ENCODE results near the gene DYNC1I1. TPM values are rescaled to one million over a fixed set of nuclear protein-coding genes. Genes with fewer than 3 reads are reported as not detected.

Gene DYNC1I1
- total and polyA plus RNA-seq, 2 experiments from 2014 or later = 0.53 to 1.4 TPM

- Histone ChIP-seq H3K9me2 (ENCODE audit: insufficient read depth) (no peaks in the 10 kb centered on the region), H3K9ac (no peak overlapping the region), H3K36me3 (ENCODE audit: low read depth) (no peaks in the 10 kb centered on the region), H3K4me2 (ENCODE audit: unreplicated experiment) (no peak overlapping the region), H4K20me1 (ENCODE audit: insufficient read depth) (no peaks in the 10 kb centered on the region), H3K27ac (no peak overlapping the region), H3K27me3 (replicated peaks; ENCODE audit: insufficient read depth) (no peaks in the 10 kb centered on the region), H3F3A (ENCODE audit: insufficient read depth) (no peaks in the 10 kb centered on the region), H3K9me3 (ENCODE audit: low read depth) (no peaks in the 10 kb centered on the region), H3K4me1 (ENCODE audit: insufficient read depth) (no peaks in the 10 kb centered on the region), H2AFZ (no peak overlapping the region), H3K79me2 (ENCODE audit: insufficient read depth) (no peaks in the 10 kb centered on the region), H3K4me3 (no peak overlapping the region)
- TF ChIP-seq EZH2 (IDR thresholded peaks at IDR 0.05; ENCODE audit: insufficient read depth, poor library complexity, severe bottlenecking) (no peak), EZH2phosphoT487 (IDR thresholded peaks at IDR 0.05; ENCODE audit: insufficient read depth, low read depth) (no peak)
- DNase-seq = no peak
- 35% methylated on average over 3 of the region's 3 CpGs for WGBS, 2 experiments (ENCODE audit: low coverage in 1 of 2, low lambda C conversion rate in 2 of 2, missing lambda C conversion rate in 2 of 2)
- in situ Hi-C loops (cut with MboI) = no loop called here
These were observed 185.2 kb downstream of the DYNC1I1 start for GRCh38 chr7:95957510-95957909.

- no peaks in the 10 kb centered on the region for H3K36me3 ChIP-seq (ENCODE audit: low read depth)
- no peak overlapping the region for H3K9ac ChIP-seq
- WGBS, 2 experiments (ENCODE audit: low coverage in 1 of 2, low lambda C conversion rate in 2 of 2, missing lambda C conversion rate in 2 of 2) = 46 to 51% methylated on average over 5 of the region's 5 CpGs
These were observed 188.4 kb downstream of the DYNC1I1 start for GRCh38 chr7:95960706-95961244.

GRCh38 chr7:95963446-95963990 lies 191.2 kb downstream of the DYNC1I1 start:
- H3K9me3 ChIP-seq (ENCODE audit: low read depth) = no peaks in the 10 kb centered on the region
- no peak overlapping the region for H3K4me2 ChIP-seq (ENCODE audit: unreplicated experiment)
- 3 to 10% methylated on average over 1 of the region's 1 CpG for WGBS, 2 experiments (ENCODE audit: low coverage in 1 of 2, low lambda C conversion rate in 2 of 2, missing lambda C conversion rate in 2 of 2)
- in situ Hi-C loops (cut with MboI) = no loop called here
- H3K27ac ChIP-seq = no peak overlapping the region
- H3K79me2 ChIP-seq (ENCODE audit: insufficient read depth) = no peaks in the 10 kb centered on the region
- TF ChIP-seq EZH2 (IDR thresholded peaks at IDR 0.05; ENCODE audit: insufficient read depth, poor library complexity, severe bottlenecking) (no peak), EZH2phosphoT487 (IDR thresholded peaks at IDR 0.05; ENCODE audit: insufficient read depth, low read depth) (no peak)
- no peaks in the 10 kb centered on the region for H3K9me2 ChIP-seq (ENCODE audit: insufficient read depth)
- H3K36me3 ChIP-seq (ENCODE audit: low read depth) = no peaks in the 10 kb centered on the region
- no peak overlapping the region for H3K4me3 ChIP-seq
- H3K9ac ChIP-seq = no peak overlapping the region
- H3F3A ChIP-seq (ENCODE audit: insufficient read depth) = no peaks in the 10 kb centered on the region
- H4K20me1 ChIP-seq (ENCODE audit: insufficient read depth) = no peaks in the 10 kb centered on the region
- H3K27me3 ChIP-seq (replicated peaks; ENCODE audit: insufficient read depth) = no peaks in the 10 kb centered on the region
- DNase-seq = no peak
- no peak overlapping the region for H2AFZ ChIP-seq
- H3K4me1 ChIP-seq (ENCODE audit: insufficient read depth) = no peaks in the 10 kb centered on the region

More at GRCh38 chr7:95960706-95961244, 188.4 kb downstream of the DYNC1I1 start:
- in situ Hi-C loops (cut with MboI) = no loop called here
- TF ChIP-seq EZH2phosphoT487 (IDR thresholded peaks at IDR 0.05; ENCODE audit: insufficient read depth, low read depth) (no peak), EZH2 (IDR thresholded peaks at IDR 0.05; ENCODE audit: insufficient read depth, poor library complexity, severe bottlenecking) (no peak)
- Histone ChIP-seq H3K27me3 (replicated peaks; ENCODE audit: insufficient read depth) (no peaks in the 10 kb centered on the region), H3K4me2 (ENCODE audit: unreplicated experiment) (no peak overlapping the region), H3K4me1 (ENCODE audit: insufficient read depth) (no peaks in the 10 kb centered on the region), H2AFZ (no peak overlapping the region), H3F3A (ENCODE audit: insufficient read depth) (no peaks in the 10 kb centered on the region), H3K4me3 (no peak overlapping the region), H3K9me2 (ENCODE audit: insufficient read depth) (no peaks in the 10 kb centered on the region), H3K79me2 (ENCODE audit: insufficient read depth) (no peaks in the 10 kb centered on the region), H4K20me1 (ENCODE audit: insufficient read depth) (no peaks in the 10 kb centered on the region), H3K27ac (no peak overlapping the region), H3K9me3 (ENCODE audit: low read depth) (no peaks in the 10 kb centered on the region)
- DNase-seq = no peak

GRCh38 chr7:95971716-95972115 lies 199.4 kb downstream of the DYNC1I1 start:
- H3K4me2 ChIP-seq (ENCODE audit: unreplicated experiment) = no peak overlapping the region
- H3F3A ChIP-seq (ENCODE audit: insufficient read depth) = no peaks in the 10 kb centered on the region
- no peaks in the 10 kb centered on the region for H4K20me1 ChIP-seq (ENCODE audit: insufficient read depth)
- H3K27me3 ChIP-seq (replicated peaks; ENCODE audit: insufficient read depth) = no peaks in the 10 kb centered on the region
- H3K4me3 ChIP-seq = no peak overlapping the region
- in situ Hi-C loops (cut with MboI) = no loop called here
- H3K9ac ChIP-seq = no peak overlapping the region
- H3K27ac ChIP-seq = no peak overlapping the region
- DNase-seq = no peak
- WGBS, 2 experiments (ENCODE audit: low coverage in 1 of 2, low lambda C conversion rate in 2 of 2, missing lambda C conversion rate in 2 of 2) = 70 to 78% methylated on average over 6 of the region's 6 CpGs
- no peaks in the 10 kb centered on the region for H3K4me1 ChIP-seq (ENCODE audit: insufficient read depth)
- no peak overlapping the region for H2AFZ ChIP-seq
- H3K9me2 ChIP-seq (ENCODE audit: insufficient read depth) = no peaks in the 10 kb centered on the region
- H3K79me2 ChIP-seq (ENCODE audit: insufficient read depth) = no peaks in the 10 kb centered on the region
- no peaks in the 10 kb centered on the region for H3K36me3 ChIP-seq (ENCODE audit: low read depth)
- TF ChIP-seq EZH2 (IDR thresholded peaks at IDR 0.05; ENCODE audit: insufficient read depth, poor library complexity, severe bottlenecking) = no peak
- no peak for TF ChIP-seq EZH2phosphoT487 (IDR thresholded peaks at IDR 0.05; ENCODE audit: insufficient read depth, low read depth)
- H3K9me3 ChIP-seq (ENCODE audit: low read depth) = no peaks in the 10 kb centered on the region
